Measurements from ENCODE around the gene SFXN1.

DNA sequence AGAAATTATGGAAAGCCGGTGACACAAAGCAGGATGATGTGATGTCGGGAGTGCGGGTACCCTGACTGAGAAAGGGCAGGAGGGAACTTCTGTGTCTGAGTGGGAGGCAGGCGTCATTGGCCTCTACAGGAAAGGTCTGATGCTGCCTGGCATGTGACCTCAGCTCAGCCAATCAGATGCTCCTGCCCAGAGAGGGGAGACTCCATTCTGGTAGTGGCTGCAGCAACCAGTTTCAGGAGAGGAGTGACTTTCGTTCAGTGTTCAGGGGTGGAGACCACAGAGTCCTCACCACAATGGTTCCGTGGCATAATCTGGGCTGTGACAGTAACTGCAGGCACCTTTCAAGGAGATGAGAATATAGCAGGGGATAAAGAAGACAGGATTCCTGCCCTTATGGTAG, 6.7 kb upstream of the SFXN1 start:
- TF ChIP-seq, protein P1, sequence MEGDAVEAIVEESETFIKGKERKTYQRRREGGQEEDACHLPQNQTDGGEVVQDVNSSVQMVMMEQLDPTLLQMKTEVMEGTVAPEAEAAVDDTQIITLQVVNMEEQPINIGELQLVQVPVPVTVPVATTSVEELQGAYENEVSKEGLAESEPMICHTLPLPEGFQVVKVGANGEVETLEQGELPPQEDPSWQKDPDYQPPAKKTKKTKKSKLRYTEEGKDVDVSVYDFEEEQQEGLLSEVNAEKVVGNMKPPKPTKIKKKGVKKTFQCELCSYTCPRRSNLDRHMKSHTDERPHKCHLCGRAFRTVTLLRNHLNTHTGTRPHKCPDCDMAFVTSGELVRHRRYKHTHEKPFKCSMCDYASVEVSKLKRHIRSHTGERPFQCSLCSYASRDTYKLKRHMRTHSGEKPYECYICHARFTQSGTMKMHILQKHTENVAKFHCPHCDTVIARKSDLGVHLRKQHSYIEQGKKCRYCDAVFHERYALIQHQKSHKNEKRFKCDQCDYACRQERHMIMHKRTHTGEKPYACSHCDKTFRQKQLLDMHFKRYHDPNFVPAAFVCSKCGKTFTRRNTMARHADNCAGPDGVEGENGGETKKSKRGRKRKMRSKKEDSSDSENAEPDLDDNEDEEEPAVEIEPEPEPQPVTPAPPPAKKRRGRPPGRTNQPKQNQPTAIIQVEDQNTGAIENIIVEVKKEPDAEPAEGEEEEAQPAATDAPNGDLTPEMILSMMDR (conservative IDR thresholded peaks at IDR 0.05; ENCODE audit: low read length): no peak
- no peak for TF ChIP-seq EZH2phosphoT487 (IDR thresholded peaks at IDR 0.05; ENCODE audit: borderline replicate concordance)

Measured in Loucy (cell line).